Neutrophil (primary cell): ENCODE results near the gene HNRNPLL.

Experiments used
- H3K27ac ChIP-seq: fragments of 200-600 bp; sonication (generic); 2 replicates; pipeline ENCODE4 v1.5.1; 2016; ENCODE audit warnings: mild to moderate bottlenecking, moderate library complexity
- H3K27me3 ChIP-seq: fragments of 200-600 bp; sonication (generic); 2 replicates; pipeline ENCODE4 v1.6.0; 2016; ENCODE audit warnings: mild to moderate bottlenecking
- H3K36me3 ChIP-seq: fragments of 200-600 bp; sonication (generic); 2 replicates; pipeline ENCODE4 v1.5.1; 2017
- H3K4me1 ChIP-seq, 2 experiments: fragments of 200-600 bp in 1 of 2; sonication (generic) in 1 of 2; 1 replicate in 1 of 2; 2 replicates in 1 of 2; pipeline versions ENCODE4 v1.5.1 to v1.6.1; 2013 to 2016; ENCODE audit warnings: low read depth in 1 of 2, low read length in 1 of 2, mild to moderate bottlenecking in 1 of 2, moderate library complexity in 1 of 2; ENCODE audit not compliant: control insufficient read depth in 1 of 2, insufficient read depth in 1 of 2
- H3K4me3 ChIP-seq, 2 experiments: fragments of 200-600 bp in 1 of 2; sonication (generic) in 1 of 2; 1 replicate in 1 of 2; 2 replicates in 1 of 2; pipeline ENCODE4 v1.5.1; 2013 to 2016; ENCODE audit warnings: low read depth in 1 of 2, low read length in 1 of 2, mild to moderate bottlenecking in 1 of 2, moderate library complexity in 1 of 2
- H3K9me3 ChIP-seq: fragments of 200-600 bp; sonication (generic); 2 replicates; pipeline ENCODE4 v1.5.1; 2016
- TF ChIP-seq, protein P1 (sequence below): fragments of 200-600 bp; sonication (generic); IDR thresholded peaks from 2 replicates; pipeline ENCODE4 v1.5.1; 2016; ENCODE audit warnings: antibody characterized with exemption

Gene HNRNPLL

DNA sequence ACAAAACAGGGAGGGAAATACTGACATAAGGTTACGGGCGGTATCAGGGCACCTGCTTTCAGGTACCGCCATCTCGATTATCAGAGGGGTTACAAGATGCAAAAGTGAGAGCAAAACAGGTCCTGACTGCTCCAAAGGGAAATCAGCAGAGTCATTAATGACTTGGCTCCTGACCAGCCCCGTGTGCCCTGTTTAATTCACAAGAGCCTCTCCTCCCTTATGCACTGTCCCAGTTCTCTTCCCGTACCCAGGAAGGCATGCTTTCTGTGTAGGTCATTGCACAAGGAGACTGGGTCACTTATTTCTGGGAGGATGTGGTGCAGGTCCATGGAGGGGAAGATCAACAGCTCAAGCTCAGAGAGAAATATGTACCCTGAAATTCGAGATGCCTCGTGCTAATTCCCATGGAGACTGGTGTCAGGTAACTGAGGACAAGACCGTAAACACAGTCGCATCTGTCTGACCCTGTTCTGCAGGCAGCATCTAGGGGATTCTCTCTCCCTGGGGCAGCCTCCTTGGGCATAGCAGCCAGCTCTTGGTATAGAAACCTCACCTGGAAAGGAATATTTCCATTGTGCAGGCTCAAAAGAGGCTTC is 79.9 kb downstream of the HNRNPLL start:
- TF ChIP-seq, protein P1, sequence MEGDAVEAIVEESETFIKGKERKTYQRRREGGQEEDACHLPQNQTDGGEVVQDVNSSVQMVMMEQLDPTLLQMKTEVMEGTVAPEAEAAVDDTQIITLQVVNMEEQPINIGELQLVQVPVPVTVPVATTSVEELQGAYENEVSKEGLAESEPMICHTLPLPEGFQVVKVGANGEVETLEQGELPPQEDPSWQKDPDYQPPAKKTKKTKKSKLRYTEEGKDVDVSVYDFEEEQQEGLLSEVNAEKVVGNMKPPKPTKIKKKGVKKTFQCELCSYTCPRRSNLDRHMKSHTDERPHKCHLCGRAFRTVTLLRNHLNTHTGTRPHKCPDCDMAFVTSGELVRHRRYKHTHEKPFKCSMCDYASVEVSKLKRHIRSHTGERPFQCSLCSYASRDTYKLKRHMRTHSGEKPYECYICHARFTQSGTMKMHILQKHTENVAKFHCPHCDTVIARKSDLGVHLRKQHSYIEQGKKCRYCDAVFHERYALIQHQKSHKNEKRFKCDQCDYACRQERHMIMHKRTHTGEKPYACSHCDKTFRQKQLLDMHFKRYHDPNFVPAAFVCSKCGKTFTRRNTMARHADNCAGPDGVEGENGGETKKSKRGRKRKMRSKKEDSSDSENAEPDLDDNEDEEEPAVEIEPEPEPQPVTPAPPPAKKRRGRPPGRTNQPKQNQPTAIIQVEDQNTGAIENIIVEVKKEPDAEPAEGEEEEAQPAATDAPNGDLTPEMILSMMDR: no peak
- no peak overlapping the region for H3K4me3 ChIP-seq
- peaks cover 26% of the 10 kb centered on the region for H3K27me3 ChIP-seq
- H3K9me3 ChIP-seq: no peaks in the 10 kb centered on the region
- H3K27ac ChIP-seq: no peak overlapping the region
- H3K4me1 ChIP-seq: peaks cover 0 to under 1% of the 10 kb centered on the region in 2 experiments
- H3K36me3 ChIP-seq: no peaks in the 10 kb centered on the region

DNA sequence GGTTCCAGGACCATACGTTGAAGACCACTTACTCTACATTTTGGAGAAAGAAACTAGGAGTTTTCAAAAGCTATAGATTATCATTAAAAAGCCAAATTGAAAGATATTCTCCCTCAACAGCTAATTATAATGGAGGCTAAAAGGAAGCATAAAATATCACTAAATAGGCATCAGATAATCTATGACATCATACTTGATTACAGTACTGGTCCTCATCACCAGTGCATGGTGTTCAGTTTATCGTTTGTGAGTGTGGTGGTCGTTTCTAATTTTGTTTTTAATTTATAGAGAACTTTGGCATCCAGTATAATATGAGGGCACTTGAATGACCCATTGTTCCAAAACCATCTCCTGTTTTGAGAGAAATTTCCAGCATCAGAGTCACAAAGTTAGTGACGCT is 80.9 kb downstream of the HNRNPLL start:
- H3K4me1 ChIP-seq: no peaks in the 10 kb centered on the region
- H3K27me3 ChIP-seq: peaks cover 16% of the 10 kb centered on the region
- H3K4me3 ChIP-seq: no peak overlapping the region
- TF ChIP-seq, protein P1: no peak
- H3K36me3 ChIP-seq: no peaks in the 10 kb centered on the region
- no peaks in the 10 kb centered on the region for H3K9me3 ChIP-seq
- H3K27ac ChIP-seq: no peak overlapping the region

DNA sequence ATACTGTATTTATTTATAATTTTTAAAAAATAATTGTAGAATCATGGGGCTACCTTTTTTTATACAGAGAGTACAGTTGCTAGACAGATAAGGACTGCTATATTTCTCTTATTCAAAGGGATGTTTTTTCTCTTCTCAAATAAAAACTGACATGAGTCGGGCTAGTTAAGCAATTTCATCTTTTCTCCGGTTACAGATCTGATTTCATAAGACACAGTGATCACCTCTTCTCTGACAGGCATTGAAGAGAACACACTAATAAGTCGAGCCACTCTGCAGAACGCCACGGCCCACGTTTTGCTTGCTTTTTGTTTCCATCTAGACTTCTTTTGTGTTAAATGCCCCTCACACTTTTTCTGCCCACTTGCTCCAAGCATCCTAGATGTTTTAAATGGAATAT is 85.4 kb downstream of the HNRNPLL start:
- Histone ChIP-seq H3K4me3 (no peak overlapping the region), H3K27me3 (no peaks in the 10 kb centered on the region), H3K27ac (no peak overlapping the region), H3K4me1 (peaks cover 3 to 5% of the 10 kb centered on the region in 2 experiments), H3K9me3 (no peaks in the 10 kb centered on the region), H3K36me3 (no peaks in the 10 kb centered on the region)
- TF ChIP-seq, protein P1: no peak

DNA sequence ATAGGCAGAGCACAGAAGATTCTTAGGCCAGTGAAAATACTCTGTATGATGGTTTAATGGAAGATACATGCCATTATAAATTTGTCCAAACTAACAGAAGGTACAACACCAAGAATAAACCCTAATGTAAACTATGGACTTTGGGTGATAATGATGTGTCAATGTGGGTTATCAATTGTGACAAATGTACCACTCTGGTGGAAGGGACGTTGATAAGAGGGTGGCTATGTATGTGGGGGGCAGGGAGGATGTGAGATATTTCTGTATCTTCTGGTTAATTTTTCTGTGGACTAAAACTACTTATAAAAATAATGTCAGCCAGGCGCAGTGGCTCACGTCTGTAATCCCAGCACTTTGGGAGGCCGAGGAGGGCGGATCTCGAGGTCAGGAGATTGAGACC is 86.2 kb downstream of the HNRNPLL start:
- Histone ChIP-seq H3K4me3 (no peak overlapping the region), H3K4me1 (peaks cover 10 to 12% of the 10 kb centered on the region in 2 experiments), H3K9me3 (no peaks in the 10 kb centered on the region), H3K27ac (no peak overlapping the region), H3K27me3 (no peaks in the 10 kb centered on the region), H3K36me3 (no peaks in the 10 kb centered on the region)
- TF ChIP-seq, protein P1: no peak

DNA sequence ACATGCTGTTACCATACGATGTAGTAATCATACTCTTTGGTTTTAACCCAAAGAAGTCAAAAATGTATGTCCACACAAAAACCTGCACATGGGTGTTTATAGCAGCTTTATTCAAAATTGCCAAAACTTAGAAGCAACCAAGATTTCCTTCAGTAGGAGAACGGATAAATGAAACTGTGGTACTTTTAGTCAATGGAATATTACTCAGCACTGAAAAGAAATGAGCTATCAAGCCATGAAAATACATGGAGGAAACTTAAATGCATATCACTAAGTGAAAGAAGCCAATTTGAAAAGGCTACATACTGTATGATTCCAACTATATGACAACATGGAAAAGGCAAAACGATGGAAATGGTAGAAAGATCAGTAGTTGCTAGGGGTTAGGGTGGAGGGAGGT is 86.6 kb downstream of the HNRNPLL start:
- Histone ChIP-seq H3K4me3 (no peak overlapping the region), H3K27ac (no peak overlapping the region), H3K9me3 (no peaks in the 10 kb centered on the region), H3K36me3 (no peaks in the 10 kb centered on the region), H3K4me1 (peaks cover 10 to 13% of the 10 kb centered on the region in 2 experiments), H3K27me3 (no peaks in the 10 kb centered on the region)
- TF ChIP-seq, protein P1: no peak
